A549 (cell line): ENCODE results near the gene CFAP157. TPM values are rescaled to one million over a fixed set of nuclear protein-coding genes. Genes with fewer than 3 reads are reported as not detected.

Source experiments
- ATAC-seq, 2 experiments: fragments of 200-7000 bp in 1 of 2; fragments of >200 bp in 1 of 2; cut with Nextera tagmentation in 1 of 2; cut with Tn5 transposase in 1 of 2; 3 replicates each; pipeline versions ENCODE4 v1.8.0 to v1.9.1; 2018 to 2020; ENCODE audit warnings: mild to moderate bottlenecking in 1 of 2, moderate library complexity in 1 of 2
- CTCF ChIA-PET: fragments of 300-600 bp; sonication (Branson Sonifier 250); formaldehyde crosslinking; extraction: SDS; loops from one replicate; lab custom pipeline; 2021; ENCODE audit warnings: antibody characterized with exemption, inconsistent platforms; lab: Yijun Ruan, JAX
- POLR2A ChIA-PET: fragments of 350-600 bp; formaldehyde crosslinking; extraction: SDS; loops from one replicate; lab custom pipeline; 2021; ENCODE audit warnings: antibody characterized with exemption, inconsistent platforms; lab: Yijun Ruan, JAX
- DNase-seq, 2 experiments: peaks; one replicate each; pipeline versions ENCODE4 v3.0.0 to v3.0.0-alpha.2; 2011 to 2016; ENCODE audit warnings: low read depth in 1 of 2, low spot score in 1 of 2
- FAIRE-seq: peaks from 2 replicates; lab custom pipeline; 2011; peaks lifted over from hg19 to GRCh38; lab: Jason Lieb, UNC
- H3K27ac ChIP-seq, 2 experiments: fragments of >200 bp; sonication (Bioruptor Twin); formaldehyde crosslinking; 3 replicates each; pipeline ENCODE4 v1.5.1; 2016 to 2017
- H3K4me1 ChIP-seq: fragments of >200 bp; sonication (Bioruptor Twin); formaldehyde crosslinking; 3 replicates; pipeline ENCODE4 v1.6.1; 2016
- H3K4me2 ChIP-seq: fragments of >200 bp; sonication (Bioruptor Twin); formaldehyde crosslinking; 3 replicates; pipeline ENCODE4 v1.6.1; 2016
- H3K4me3 ChIP-seq: fragments of >200 bp; sonication (Bioruptor Twin); formaldehyde crosslinking; 3 replicates; pipeline ENCODE4 v1.5.1; 2016
- H3K9me3 ChIP-seq: fragments of >200 bp; sonication (Bioruptor Twin); formaldehyde crosslinking; 3 replicates; pipeline ENCODE4 v1.6.1; 2016
- BHLHE40 ChIP-seq: IDR thresholded peaks from 2 replicates; pipeline ENCODE4 v1.6.1; 2012; ENCODE audit warnings: low read depth, low read length, inconsistent platforms
- CHD4 ChIP-seq: fragments of 200-600 bp; sonication (generic); IDR thresholded peaks from 2 replicates; pipeline ENCODE4 v1.6.1; 2016; ENCODE audit warnings: antibody characterized with exemption, mild to moderate bottlenecking, borderline replicate concordance
- E2F6 ChIP-seq: IDR thresholded peaks from 2 replicates; pipeline ENCODE4 v1.6.1; 2012; ENCODE audit warnings: low read depth, borderline replicate concordance
- EP300 ChIP-seq, 2 experiments: fragments of >200 bp; sonication (Bioruptor Twin); formaldehyde crosslinking; IDR thresholded peaks; 2 replicates in 1 of 2; 3 replicates in 1 of 2; pipeline ENCODE4 v1.6.1; 2016 to 2017
- FOXS1 ChIP-seq: fragments of 250-450 bp; sonication (Bioruptor Pico); IDR thresholded peaks from 2 replicates; pipeline ENCODE4 v1.5.0; 2020; ENCODE audit warnings: mild to moderate bottlenecking, moderate library complexity
- GATA3 ChIP-seq: IDR thresholded peaks from 2 replicates; pipeline ENCODE4 v1.6.1; 2012; ENCODE audit warnings: borderline replicate concordance
- HEYL ChIP-seq: fragments of 250-450 bp; sonication (Bioruptor Pico); IDR thresholded peaks from 2 replicates; pipeline ENCODE4 v1.8.0; 2021; ENCODE audit warnings: mild to moderate bottlenecking, moderate library complexity
- MAFK ChIP-seq: fragments of 450-650 bp; IDR thresholded peaks from 2 replicates; pipeline ENCODE4 v1.6.1; 2014; ENCODE audit not compliant: partially characterized antibody
- MAX ChIP-seq: IDR thresholded peaks from 2 replicates; pipeline ENCODE4 v1.6.1; 2012
- PBX3 ChIP-seq: IDR thresholded peaks from 2 replicates; pipeline ENCODE4 v1.6.1; 2012
- REST ChIP-seq: fragments of 200-600 bp; sonication (generic); IDR thresholded peaks from 2 replicates; pipeline ENCODE4 v1.6.1; 2016; ENCODE audit warnings: antibody characterized with exemption, mild to moderate bottlenecking, moderate library complexity
- ZC3H11A ChIP-seq: fragments of 450-650 bp; IDR thresholded peaks from 2 replicates; pipeline ENCODE4 v1.6.1; 2014; ENCODE audit warnings: antibody characterized with exemption, mild to moderate bottlenecking
- ZNF302 ChIP-seq: fragments of 250-450 bp; sonication (Bioruptor Pico); IDR thresholded peaks from 2 replicates; pipeline ENCODE4 v1.9.0; 2021; ENCODE audit warnings: inconsistent platforms, mild to moderate bottlenecking, moderate library complexity
- WGBS: methylation state at CpG from one replicate; pipeline ENCODE4 v1.1.6; 2017; ENCODE audit errors: missing lambda C conversion rate; 5-methylcytosine and 5-hydroxymethylcytosine counted together
- polyA plus RNA-seq, 4 experiments: library from polyadenylated mRNA; depleted of rRNA in 3 of 4; stranded (reverse); fragments of >200 nt; fragmentation: RNase III in 1 of 4; extraction: RNeasy Plus Mini Kit Qiagen cat#74134 plus additional on column Dnase treatment in 1 of 4; gene quantifications; 2 replicates in 3 of 4; 3 replicates in 1 of 4; pipeline ENCODE4 v1.2.3, GENCODE V29; 2011 to 2017

CFAP157 gene
- polyA plus RNA-seq, 2 of the 4 experiments (the other 2 are of a cell fraction), result 0.04 TPM

- TF ChIP-seq FOXS1 (no peak), MAFK (peak; percentile 78)
- peaks cover 3% of the 10 kb centered on the region; the same call in 2 of the 3 replicates for H3K4me1 ChIP-seq
- ChIA-PET CTCF (interaction anchor here (0.6 to 1.7 kb wide), 2 partner anchors 45 to 484 kb away, joined by 3 to 7 read pairs; no protein-coding TSS in a partner anchor), POLR2A (no interaction called here)
- WGBS, result 90% methylated on average over 13 of the region's 13 CpGs
- no peak overlapping the region for H3K4me3 ChIP-seq
- H3K4me2 ChIP-seq, result no peak overlapping the region
- no peak overlapping the region for H3K27ac ChIP-seq
- FAIRE-seq (no peak), ATAC-seq (no peak), DNase-seq (no peak)
- no peaks in the 10 kb centered on the region for H3K9me3 ChIP-seq
These were observed 17.3 kb upstream of the CFAP157 start for GRCh38 chr9:127689329-127690000.

GRCh38 chr9:127690735-127691134, 16.1 kb upstream of the CFAP157 start:
- WGBS, result 91% methylated on average over 10 of the region's 10 CpGs
- no peak for TF ChIP-seq HEYL
- no peak for TF ChIP-seq BHLHE40
- no peak for TF ChIP-seq ZC3H11A
- Histone ChIP-seq H3K4me3 (no peak overlapping the region), H3K4me1 (no peaks in the 10 kb centered on the region), H3K27ac (no peak overlapping the region), H3K4me2 (no peak overlapping the region), H3K9me3 (no peaks in the 10 kb centered on the region)
- FAIRE-seq (no peak), DNase-seq (no peak), ATAC-seq (no peak)
- ChIA-PET CTCF (interaction anchor here (1.7 to 3.2 kb wide), 3 partner anchors 8 to 186 kb away, joined by 4 to 13 read pairs (median 7); partner anchors contain the start of gene TOR2A), POLR2A (no interaction called here)

- no peak for FAIRE-seq
These were observed 14.7 kb upstream of the CFAP157 start for GRCh38 chr9:127692071-127692470.

More at GRCh38 chr9:127692071-127692470, 14.7 kb upstream of the CFAP157 start:
- POLR2A ChIA-PET, result no interaction called here
- no peak overlapping the region for H3K4me2 ChIP-seq
- no peaks in the 10 kb centered on the region for H3K4me1 ChIP-seq
- no peaks in the 10 kb centered on the region for H3K9me3 ChIP-seq
- CTCF ChIA-PET, result interaction anchor here (1.0 to 3.2 kb wide), 4 partner anchors 10 to 229 kb away, joined by 4 to 13 read pairs (median 6); partner anchors contain the start of gene TOR2A
- WGBS, result 91% methylated on average over 20 of the region's 20 CpGs
- no peak overlapping the region for H3K27ac ChIP-seq
- ATAC-seq (no peak), DNase-seq (no peak)
- TF ChIP-seq E2F6, result no peak
- no peak for TF ChIP-seq ZNF302
- TF ChIP-seq CHD4, result no peak
- no peak for TF ChIP-seq MAX
- no peak for TF ChIP-seq REST
- TF ChIP-seq PBX3, result no peak
- no peak for TF ChIP-seq EP300 (IDR thresholded peaks at IDR 0.05)
- TF ChIP-seq GATA3, result no peak
- no peak overlapping the region for H3K4me3 ChIP-seq
